Measurements from ENCODE around the gene NFIA.

DNA sequence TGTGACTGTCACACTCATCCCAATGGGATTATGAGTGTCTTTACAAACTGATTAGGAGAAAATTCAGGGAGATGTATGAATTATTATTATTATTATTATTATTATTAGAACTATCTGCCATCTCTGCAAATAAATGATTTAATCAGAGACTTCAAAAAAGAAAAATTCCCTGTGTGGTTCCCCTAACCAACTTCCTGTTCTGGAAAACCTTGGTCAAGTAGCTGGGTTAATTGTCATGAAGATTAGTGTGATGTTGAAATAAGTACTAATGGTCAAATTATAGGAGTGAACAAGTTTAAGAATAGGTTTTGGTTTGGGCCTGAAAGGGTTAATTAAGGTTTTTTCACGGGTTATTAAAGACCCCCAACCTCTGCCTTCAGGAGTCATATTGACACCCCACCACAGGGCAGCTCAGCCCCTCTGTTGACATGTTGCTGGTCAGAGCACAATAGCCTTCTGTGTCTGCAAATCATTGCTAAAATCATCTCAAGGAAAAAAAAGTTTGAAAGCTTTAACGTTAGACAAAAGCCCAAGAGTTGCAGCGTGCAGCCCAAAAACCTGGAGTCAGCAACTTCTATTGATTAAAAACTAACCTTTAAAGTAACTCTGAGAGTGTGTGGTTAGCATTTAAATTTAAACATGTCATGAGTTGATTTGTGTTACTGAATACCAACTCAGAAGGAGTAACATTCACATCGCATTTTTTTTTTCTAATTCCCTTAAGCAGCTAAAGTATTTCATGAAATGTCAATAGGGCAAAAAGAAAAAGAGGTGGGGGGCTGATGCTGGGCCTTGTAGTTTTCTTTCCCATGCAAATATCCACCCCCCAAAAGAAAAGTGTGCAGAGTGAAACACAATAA, 370.0 kb downstream of the NFIA start:
- TF ChIP-seq, protein P1, sequence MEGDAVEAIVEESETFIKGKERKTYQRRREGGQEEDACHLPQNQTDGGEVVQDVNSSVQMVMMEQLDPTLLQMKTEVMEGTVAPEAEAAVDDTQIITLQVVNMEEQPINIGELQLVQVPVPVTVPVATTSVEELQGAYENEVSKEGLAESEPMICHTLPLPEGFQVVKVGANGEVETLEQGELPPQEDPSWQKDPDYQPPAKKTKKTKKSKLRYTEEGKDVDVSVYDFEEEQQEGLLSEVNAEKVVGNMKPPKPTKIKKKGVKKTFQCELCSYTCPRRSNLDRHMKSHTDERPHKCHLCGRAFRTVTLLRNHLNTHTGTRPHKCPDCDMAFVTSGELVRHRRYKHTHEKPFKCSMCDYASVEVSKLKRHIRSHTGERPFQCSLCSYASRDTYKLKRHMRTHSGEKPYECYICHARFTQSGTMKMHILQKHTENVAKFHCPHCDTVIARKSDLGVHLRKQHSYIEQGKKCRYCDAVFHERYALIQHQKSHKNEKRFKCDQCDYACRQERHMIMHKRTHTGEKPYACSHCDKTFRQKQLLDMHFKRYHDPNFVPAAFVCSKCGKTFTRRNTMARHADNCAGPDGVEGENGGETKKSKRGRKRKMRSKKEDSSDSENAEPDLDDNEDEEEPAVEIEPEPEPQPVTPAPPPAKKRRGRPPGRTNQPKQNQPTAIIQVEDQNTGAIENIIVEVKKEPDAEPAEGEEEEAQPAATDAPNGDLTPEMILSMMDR (CRISPR knock-in tag; IDR thresholded peaks at IDR 0.05), result no peak
- TF ChIP-seq GTF2F1 (IDR thresholded peaks at IDR 0.05; ENCODE audit: low read length), result no peak
- peak; percentile 86 for TF ChIP-seq ZNF652 (CRISPR knock-in tag; IDR thresholded peaks at IDR 0.05; ENCODE audit: borderline replicate concordance, low read depth)
- TF ChIP-seq HHEX (CRISPR knock-in tag; IDR thresholded peaks at IDR 0.05), result no peak
- TF ChIP-seq RFX3 (CRISPR knock-in tag; IDR thresholded peaks at IDR 0.05), result no peak
- TF ChIP-seq MAFK (conservative IDR thresholded peaks at IDR 0.05 in 1 of 2, IDR thresholded peaks at IDR 0.05 in 1 of 2; ENCODE audit: low read length in 2 of 2), result peak; percentile 50 to 61; a peak in 3 of 4 replicates
- TF ChIP-seq BHLHE40 (IDR thresholded peaks at IDR 0.05; ENCODE audit: low read length), result no peak
- TF ChIP-seq HIVEP1 (CRISPR knock-in tag; IDR thresholded peaks at IDR 0.05), result no peak
- TF ChIP-seq SRSF1 (optimal IDR thresholded peaks at IDR 0.05; ENCODE audit: low read depth, low read length), result no peak
- no peak for TF ChIP-seq CENPT (CRISPR knock-in tag; IDR thresholded peaks at IDR 0.05; ENCODE audit: low read depth)
